Measurements from ENCODE around the gene PLEKHG7.
"Not testable (repeated sequence)": the region's sequence is repeated elsewhere in the genome, so short reads cannot be mapped to it uniquely, and the experiment has no call there.

Gene PLEKHG7

GRCh38 chr12:92702754-92703679 lies at the start of gene PLEKHG7:
Gene PLEKHG7 (plus strand): TSS chr12:92702989. CDS start chr12:92706632, 3,643 bp downstream.
- DNase-seq (ENCODE audit: low read depth in 2 of 2): no peak

GRCh38 chr12:92654256-92654655 lies 48.5 kb upstream of the PLEKHG7 start:
- DNase-seq (ENCODE audit: low read depth in 2 of 2): not testable (repeated sequence)

GRCh38 chr12:92654929-92655328 lies 47.9 kb upstream of the PLEKHG7 start:
- DNase-seq (ENCODE audit: low read depth in 2 of 2): no peak

GRCh38 chr12:92656911-92657310 lies 45.9 kb upstream of the PLEKHG7 start:
- DNase-seq (ENCODE audit: low read depth in 2 of 2): no peak

GRCh38 chr12:92657770-92658169 lies 45.0 kb upstream of the PLEKHG7 start:
- no peak for DNase-seq (ENCODE audit: low read depth in 2 of 2)

GRCh38 chr12:92658611-92659010 lies 44.2 kb upstream of the PLEKHG7 start:
- no peak for DNase-seq (ENCODE audit: low read depth in 2 of 2)

GRCh38 chr12:92661269-92661668 lies 41.5 kb upstream of the PLEKHG7 start:
- DNase-seq (ENCODE audit: low read depth in 2 of 2): no peak

- DNase-seq (ENCODE audit: low read depth in 2 of 2): no peak
These were observed 37.3 kb upstream of the PLEKHG7 start for GRCh38 chr12:92665496-92665895.

- no peak for DNase-seq (ENCODE audit: low read depth in 2 of 2)
These were observed 34.0 kb upstream of the PLEKHG7 start for GRCh38 chr12:92668739-92669138.

GRCh38 chr12:92671524-92671923 lies 31.3 kb upstream of the PLEKHG7 start:
- DNase-seq (ENCODE audit: low read depth in 2 of 2): not testable (repeated sequence)

GRCh38 chr12:92673756-92674155 lies 29.0 kb upstream of the PLEKHG7 start:
- no peak for DNase-seq (ENCODE audit: low read depth in 2 of 2)

GRCh38 chr12:92674500-92674899 lies 28.3 kb upstream of the PLEKHG7 start:
- DNase-seq (ENCODE audit: low read depth in 2 of 2): no peak

- no peak for DNase-seq (ENCODE audit: low read depth in 2 of 2)
These were observed 27.5 kb upstream of the PLEKHG7 start for GRCh38 chr12:92675092-92675865.

GRCh38 chr12:92676710-92677109 lies 26.1 kb upstream of the PLEKHG7 start:
- DNase-seq (ENCODE audit: low read depth in 2 of 2): no peak

GRCh38 chr12:92690601-92691000 lies 12.2 kb upstream of the PLEKHG7 start:
- DNase-seq (ENCODE audit: low read depth in 2 of 2): no peak

- no peak for DNase-seq (ENCODE audit: low read depth in 2 of 2)
These were observed 7.7 kb upstream of the PLEKHG7 start for GRCh38 chr12:92695056-92695455.

GRCh38 chr12:92695577-92695976 lies 7.2 kb upstream of the PLEKHG7 start:
- no peak for DNase-seq (ENCODE audit: low read depth in 2 of 2)

- no peak for DNase-seq (ENCODE audit: low read depth in 2 of 2)
These were observed 6.6 kb upstream of the PLEKHG7 start for GRCh38 chr12:92696216-92696615.

- no peak for DNase-seq (ENCODE audit: low read depth in 2 of 2)
These were observed 4.3 kb upstream of the PLEKHG7 start for GRCh38 chr12:92698474-92698873.

GRCh38 chr12:92701441-92701840 lies 1.3 kb upstream of the PLEKHG7 start:
- DNase-seq (ENCODE audit: low read depth in 2 of 2): no peak

- DNase-seq (ENCODE audit: low read depth in 2 of 2): no peak
These were observed 997 bp downstream of the PLEKHG7 start for GRCh38 chr12:92703786-92704185.

- no peak for DNase-seq (ENCODE audit: low read depth in 2 of 2)
These were observed 3.8 kb downstream of the PLEKHG7 start for GRCh38 chr12:92706594-92706993.

GRCh38 chr12:92707926-92708325 lies 5.1 kb downstream of the PLEKHG7 start:
- no peak for DNase-seq (ENCODE audit: low read depth in 2 of 2)
